Stimulated activated CD8-positive, alpha-beta memory T cell treated with anti-CD3 and anti-CD28 coated beads, Interleukin-7, amount 100 ng/mL, for 4 hours (primary cell): ENCODE results near the gene IL17F.

ENCODE experiments used
- DNase-seq, 2 donors: peaks; one replicate each; pipeline ENCODE4 v3.0.0-alpha.2; 2020; ENCODE audit warnings: low read depth in 2 of 2

Gene IL17F

GRCh38 chr6:52189974-52190373 lies 54.3 kb downstream of the IL17F start:
- no peak for DNase-seq

GRCh38 chr6:52187098-52187497 lies 57.2 kb downstream of the IL17F start:
- no peak for DNase-seq
